HepG2 (cell line): ENCODE measurements around the gene CD151. TPM values are rescaled to one million over a fixed set of nuclear protein-coding genes. Genes with fewer than 3 reads are reported as not detected.
A peak's percentile ranks its signal among the peaks of the same experiment; 100 is the strongest.

Source experiments
- AGO2 ChIP-seq: fragments of 200-400 bp; formaldehyde crosslinking; optimal IDR thresholded peaks from 2 replicates; pipeline ENCODE3; 2017; ENCODE audit warnings: mild to moderate bottlenecking, low read depth, low read length, moderate library complexity
- CREB3 ChIP-seq: sonication (generic); formaldehyde crosslinking; IDR thresholded peaks from 2 replicates; pipeline ENCODE4 v1.5.0; 2020; ENCODE audit warnings: missing genetic modification reagents
- CREM ChIP-seq, 2 experiments: sonication (generic) in 1 of 2; formaldehyde crosslinking in 1 of 2; IDR thresholded peaks; 2 replicates each; pipeline versions ENCODE4 v1.4.0 to v1.6.1; 2016 to 2020; ENCODE audit warnings: antibody characterized with exemption in 1 of 2, mild to moderate bottlenecking in 1 of 2, missing genetic modification reagents in 1 of 2
- KDM1A ChIP-seq: IDR thresholded peaks from 2 replicates; pipeline ENCODE4 v1.6.1; 2016; ENCODE audit warnings: missing compliant biosample characterization
- PBX3 ChIP-seq: sonication (generic); formaldehyde crosslinking; IDR thresholded peaks from 2 replicates; pipeline ENCODE4 v1.8.1; 2023; ENCODE audit warnings: missing genetic modification reagents, inconsistent platforms, borderline replicate concordance
- REST ChIP-seq, 2 experiments: IDR thresholded peaks; 2 replicates each; pipeline ENCODE4 v1.6.1; 2011 to 2012; ENCODE audit warnings: low read length in 2 of 2, borderline replicate concordance in 1 of 2, low read depth in 1 of 2, mild to moderate bottlenecking in 1 of 2, moderate library complexity in 1 of 2
- SP140L ChIP-seq: sonication (generic); formaldehyde crosslinking; IDR thresholded peaks from 2 replicates; pipeline ENCODE4 v1.4.0; 2020; ENCODE audit warnings: missing genetic modification reagents, borderline replicate concordance
- STAT6 ChIP-seq: sonication (generic); formaldehyde crosslinking; IDR thresholded peaks from 2 replicates; pipeline ENCODE4 v1.4.0; 2020; ENCODE audit warnings: missing genetic modification reagents, mild to moderate bottlenecking, borderline replicate concordance
- TBP ChIP-seq: sonication (generic); formaldehyde crosslinking; IDR thresholded peaks from 2 replicates; pipeline ENCODE4 v1.5.0; 2020; ENCODE audit warnings: missing genetic modification reagents
- TBX3 ChIP-seq: fragments of 450-650 bp; IDR thresholded peaks from 2 replicates; pipeline ENCODE4 v1.6.1; 2017; ENCODE audit warnings: antibody characterized with exemption, mild to moderate bottlenecking, inconsistent platforms, borderline replicate concordance
- TEAD2 ChIP-seq: sonication (generic); formaldehyde crosslinking; IDR thresholded peaks from 2 replicates; pipeline ENCODE4 v1.9.0; 2021; ENCODE audit warnings: missing genetic modification reagents
- ZBTB20 ChIP-seq: sonication (generic); formaldehyde crosslinking; IDR thresholded peaks from 2 replicates; pipeline ENCODE4 v1.8.1; 2023; ENCODE audit warnings: missing genetic modification reagents, low read depth, mild to moderate bottlenecking, borderline replicate concordance
- ZNF567 ChIP-seq: sonication (generic); formaldehyde crosslinking; IDR thresholded peaks from 2 replicates; pipeline ENCODE4 v1.8.1; 2023; ENCODE audit warnings: mild to moderate bottlenecking, missing genetic modification reagents, borderline replicate concordance
- ZNF672 ChIP-seq: sonication (generic); formaldehyde crosslinking; IDR thresholded peaks from 2 replicates; pipeline ENCODE4 v1.8.1; 2022; ENCODE audit warnings: missing genetic modification reagents
- polyA plus RNA-seq, 8 experiments: library from polyadenylated mRNA; depleted of rRNA in 3 of 8; stranded (reverse) in 7 of 8; unstranded in 1 of 8; fragments of >200 nt; fragmentation: Illumina TruSeq in 4 of 8; extraction: Trizol in 4 of 8; gene quantifications; 2 replicates each; pipeline versions ENCODE4 v1.2.1 to v1.2.3, GENCODE V29; 2011 to 2016; ENCODE audit warnings: low read depth in 4 of 8, missing spikeins in 1 of 8, mixed read lengths in 1 of 8; ENCODE audit not compliant: insufficient read depth in 1 of 8
- total RNA-seq, 5 experiments: library from RNA; depleted of rRNA; stranded (reverse); fragments of >200 nt; fragmentation: Illumina TruSeq; extraction: Trizol; gene quantifications; 2 replicates each; pipeline ENCODE4 v1.2.3, GENCODE V29; 2016; ENCODE audit warnings: low read depth in 1 of 5
- TF ChIP-seq, protein P1 (sequence below): sonication (generic); formaldehyde crosslinking; IDR thresholded peaks from 2 replicates; pipeline ENCODE4 v1.4.0; 2020; ENCODE audit warnings: missing genetic modification reagents
- TF ChIP-seq, protein P2 (sequence below): sonication (generic); formaldehyde crosslinking; IDR thresholded peaks from 2 replicates; pipeline ENCODE4 v1.4.0; 2020; ENCODE audit warnings: mild to moderate bottlenecking, low read depth, missing genetic modification reagents

Gene CD151
- total and polyA plus RNA-seq, 2 of the 13 experiments (the other 11 are each of a cell fraction or from before 2014, with no cell fraction given), result 125 to 197 TPM

GRCh38 chr11:842370-843002 is 9.7 kb downstream of the CD151 start, which contains the start of the genes POLR2L and TSPAN4 (continued):
- TF ChIP-seq STAT6 (no peak), KDM1A (CRISPR knock-in tag) (no peak), REST (IDR thresholded peaks at IDR 0.05; ENCODE audit: borderline replicate concordance in 1 of 2, low read depth in 1 of 2, low read length in 2 of 2) (peak in 1 of 2 experiments; percentile 30; a peak in 1 of 4 replicates), TEAD2 (CRISPR knock-in tag) (no peak), ZBTB20 (CRISPR knock-in tag) (no peak), TBP (CRISPR knock-in tag) (no peak), ZNF567 (peak; percentile 47; the same call in 1 of the 2 replicates), TBX3 (peak; percentile 60; the same call in 1 of the 2 replicates), AGO2 (peak; percentile 88), ZNF672 (CRISPR knock-in tag) (no peak), SP140L (CRISPR knock-in tag) (no peak), CREM (IDR thresholded peaks at IDR 0.05) (no peak), CREM (CRISPR knock-in tag; IDR thresholded peaks at IDR 0.05) (no peak), CREB3 (CRISPR knock-in tag) (no peak), PBX3 (0 out of 2 replicates have a peak, but pooled peaks have one; percentile 40)
- TF ChIP-seq, protein P1, sequence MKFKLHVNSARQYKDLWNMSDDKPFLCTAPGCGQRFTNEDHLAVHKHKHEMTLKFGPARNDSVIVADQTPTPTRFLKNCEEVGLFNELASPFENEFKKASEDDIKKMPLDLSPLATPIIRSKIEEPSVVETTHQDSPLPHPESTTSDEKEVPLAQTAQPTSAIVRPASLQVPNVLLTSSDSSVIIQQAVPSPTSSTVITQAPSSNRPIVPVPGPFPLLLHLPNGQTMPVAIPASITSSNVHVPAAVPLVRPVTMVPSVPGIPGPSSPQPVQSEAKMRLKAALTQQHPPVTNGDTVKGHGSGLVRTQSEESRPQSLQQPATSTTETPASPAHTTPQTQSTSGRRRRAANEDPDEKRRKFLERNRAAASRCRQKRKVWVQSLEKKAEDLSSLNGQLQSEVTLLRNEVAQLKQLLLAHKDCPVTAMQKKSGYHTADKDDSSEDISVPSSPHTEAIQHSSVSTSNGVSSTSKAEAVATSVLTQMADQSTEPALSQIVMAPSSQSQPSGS (CRISPR knock-in tag), result peak; percentile 37; the same call in 1 of the 2 replicates
- TF ChIP-seq, protein P2, sequence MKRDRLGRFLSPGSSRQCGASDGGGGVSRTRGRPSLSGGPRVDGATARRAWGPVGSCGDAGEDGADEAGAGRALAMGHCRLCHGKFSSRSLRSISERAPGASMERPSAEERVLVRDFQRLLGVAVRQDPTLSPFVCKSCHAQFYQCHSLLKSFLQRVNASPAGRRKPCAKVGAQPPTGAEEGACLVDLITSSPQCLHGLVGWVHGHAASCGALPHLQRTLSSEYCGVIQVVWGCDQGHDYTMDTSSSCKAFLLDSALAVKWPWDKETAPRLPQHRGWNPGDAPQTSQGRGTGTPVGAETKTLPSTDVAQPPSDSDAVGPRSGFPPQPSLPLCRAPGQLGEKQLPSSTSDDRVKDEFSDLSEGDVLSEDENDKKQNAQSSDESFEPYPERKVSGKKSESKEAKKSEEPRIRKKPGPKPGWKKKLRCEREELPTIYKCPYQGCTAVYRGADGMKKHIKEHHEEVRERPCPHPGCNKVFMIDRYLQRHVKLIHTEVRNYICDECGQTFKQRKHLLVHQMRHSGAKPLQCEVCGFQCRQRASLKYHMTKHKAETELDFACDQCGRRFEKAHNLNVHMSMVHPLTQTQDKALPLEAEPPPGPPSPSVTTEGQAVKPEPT (CRISPR knock-in tag), result no peak
